Mammary epithelial cell (primary cell): ENCODE data around the gene CTDNEP1.

Experiments
- CTCF ChIP-seq, 2 donors: IDR thresholded peaks in 1 of 2; conservative IDR thresholded peaks in 1 of 2; 2 replicates each; pipeline ENCODE4 v1.5.1; 2011 to 2012; ENCODE audit warnings: inconsistent platforms in 2 of 2, low read length in 2 of 2, mild to moderate bottlenecking in 2 of 2, control low read depth in 1 of 2, low read depth in 1 of 2; ENCODE audit not compliant: insufficient read depth in 1 of 2; ENCODE audit errors: extremely low read depth in 1 of 2
- EZH2 ChIP-seq: IDR thresholded peaks from 2 replicates; pipeline ENCODE4 v1.6.1; 2012; ENCODE audit warnings: low read length, inconsistent platforms, borderline replicate concordance

GRCh38 chr17:7233701-7234082 lies 17.8 kb downstream of the CTDNEP1 start:
- TF ChIP-seq CTCF (conservative IDR thresholded peaks at IDR 0.05 in 1 of 2, IDR thresholded peaks at IDR 0.05 in 1 of 2; ENCODE audit: extremely low read depth in 1 of 2, insufficient read depth in 1 of 2, low read depth in 1 of 2, low read length in 2 of 2) = no peak
- no peak for TF ChIP-seq EZH2
